Brain microvascular endothelial cell (primary cell): ENCODE results near the gene CABCOCO1.

Experiments used
- DNase-seq: peaks from one replicate; pipeline ENCODE4 v3.0.0-alpha.2; 2020
- H3K27ac ChIP-seq: fragments of 250-450 bp; sonication (Bioruptor Pico); 2 replicates; pipeline ENCODE4 v1.5.1; 2020; ENCODE audit warnings: mild to moderate bottlenecking, moderate library complexity
- H3K27me3 ChIP-seq: fragments of 250-450 bp; sonication (Bioruptor Pico); replicated peaks from 2 replicates; pipeline ENCODE4 v1.5.1; 2020; ENCODE audit warnings: mild to moderate bottlenecking
- H3K36me3 ChIP-seq: fragments of 250-450 bp; sonication (Bioruptor Pico); replicated peaks from 2 replicates; pipeline ENCODE4 v1.5.1; 2020; ENCODE audit warnings: mild to moderate bottlenecking
- H3K4me3 ChIP-seq: 2 replicates; pipeline ENCODE4 v1.5.1; 2011; ENCODE audit warnings: low read depth, mild to moderate bottlenecking, control low read depth, low read length, moderate library complexity
- CTCF ChIP-seq: IDR thresholded peaks from 2 replicates; pipeline ENCODE4 v1.5.1; 2011; ENCODE audit warnings: low read depth, mild to moderate bottlenecking, moderate library complexity, low read length, control low read depth, inconsistent platforms; ENCODE audit errors: missing control alignments
- in situ Hi-C: cut with HindIII; loops from 2 replicates; pipeline ENCODE4 v1.10.0; 2017; ENCODE audit warnings: low sequenced_read_pairs, low pct_ligation_motif_present

CABCOCO1 gene

GRCh38 chr10:61798713-61799112 is 136.0 kb downstream of the CABCOCO1 start:
- Histone ChIP-seq H3K4me3 (no peak overlapping the region), H3K36me3 (no peaks in the 10 kb centered on the region), H3K27ac (no peak overlapping the region), H3K27me3 (no peaks in the 10 kb centered on the region)
- DNase-seq: no peak
- TF ChIP-seq CTCF: no peak
- in situ Hi-C loops: no loop called here

DNA sequence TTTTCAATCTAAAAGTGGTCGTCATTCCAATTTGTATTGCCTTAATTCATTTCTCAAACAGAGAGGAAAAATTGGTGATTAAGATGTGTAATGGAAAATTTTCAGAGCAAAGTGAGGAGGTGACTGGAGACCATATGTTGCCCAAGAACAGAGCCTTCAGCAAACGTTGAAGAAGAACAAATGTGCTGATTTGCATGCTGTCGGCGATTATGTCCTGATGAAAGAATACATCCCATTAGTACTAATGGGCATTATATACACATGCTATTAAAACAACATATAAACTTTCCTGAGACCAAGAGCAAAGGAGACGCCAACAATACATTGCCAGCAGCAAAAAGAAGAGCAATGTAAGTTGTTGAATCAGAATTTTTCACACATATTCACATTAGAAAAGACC is 138.8 kb downstream of the CABCOCO1 start:
- Histone ChIP-seq H3K4me3 (no peak overlapping the region), H3K36me3 (no peaks in the 10 kb centered on the region), H3K27ac (no peak overlapping the region), H3K27me3 (no peaks in the 10 kb centered on the region)
- in situ Hi-C loops: no loop called here
- no peak for TF ChIP-seq CTCF
- no peak for DNase-seq

GRCh38 chr10:61803269-61803668 is 140.5 kb downstream of the CABCOCO1 start:
- H3K27me3 ChIP-seq: no peaks in the 10 kb centered on the region
- in situ Hi-C loops: no loop called here
- no peaks in the 10 kb centered on the region for H3K36me3 ChIP-seq

GRCh38 chr10:61804414-61804813 is 141.7 kb downstream of the CABCOCO1 start:
- Histone ChIP-seq H3K27me3 (no peaks in the 10 kb centered on the region), H3K27ac (no peak overlapping the region), H3K4me3 (no peak overlapping the region), H3K36me3 (no peaks in the 10 kb centered on the region)
- no peak for DNase-seq
- in situ Hi-C loops: no loop called here
- TF ChIP-seq CTCF: no peak

More at GRCh38 chr10:61803269-61803668, 140.5 kb downstream of the CABCOCO1 start:
- DNase-seq: no peak
- Histone ChIP-seq H3K4me3 (no peak overlapping the region), H3K27ac (no peak overlapping the region)
- no peak for TF ChIP-seq CTCF

- Histone ChIP-seq H3K27me3 (no peaks in the 10 kb centered on the region), H3K36me3 (no peaks in the 10 kb centered on the region), H3K4me3 (no peak overlapping the region), H3K27ac (no peak overlapping the region)
- in situ Hi-C loops: no loop called here
- DNase-seq: no peak
- no peak for TF ChIP-seq CTCF
These were observed 142.4 kb downstream of the CABCOCO1 start for GRCh38 chr10:61805091-61805490.

GRCh38 chr10:61810263-61810662 is 147.5 kb downstream of the CABCOCO1 start:
- Histone ChIP-seq H3K36me3 (no peaks in the 10 kb centered on the region), H3K27ac (no peak overlapping the region), H3K27me3 (no peaks in the 10 kb centered on the region), H3K4me3 (no peak overlapping the region)
- DNase-seq: no peak
- in situ Hi-C loops: no loop called here
- no peak for TF ChIP-seq CTCF
